H1 (cell line): Measurements from ENCODE around the gene POLR1C. TPM values are rescaled to one million over a fixed set of nuclear protein-coding genes. Genes with fewer than 3 reads are reported as not detected.
A peak's percentile ranks its signal among the peaks of the same experiment; 100 is the strongest.

Experiments used
- CTCF ChIA-PET: fragments of 300-600 bp; sonication (Branson Sonifier 250); formaldehyde crosslinking; loops from one replicate; lab custom pipeline; 2021; ENCODE audit not compliant: partially characterized antibody; lab: Charles Lee
- POLR2A ChIA-PET: fragments of 300-600 bp; sonication (Branson Sonifier 250); formaldehyde crosslinking; loops from one replicate; lab custom pipeline; 2021; ENCODE audit warnings: inconsistent platforms; ENCODE audit not compliant: partially characterized antibody; lab: Charles Lee
- DNase-seq, 2 experiments: peaks; one replicate each; pipeline versions ENCODE4 v3.0.0 to v3.0.0-alpha.2; 2010 to 2022; ENCODE audit warnings: low spot score in 2 of 2, low read depth in 1 of 2, mixed read lengths in 1 of 2
- FAIRE-seq: peaks from 2 replicates; lab custom pipeline; 2011; peaks lifted over from hg19 to GRCh38; lab: Jason Lieb, UNC
- H2AFZ ChIP-seq: 2 replicates; pipeline ENCODE4 v1.8.1; 2012; ENCODE audit warnings: low read length, inconsistent platforms
- H2AK5ac ChIP-seq: 2 replicates; pipeline ENCODE4 v1.6.1; 2013; ENCODE audit warnings: low read depth, low read length
- H2BK120ac ChIP-seq: replicated peaks from 2 replicates; pipeline ENCODE3; 2013; ENCODE audit warnings: low read depth, low read length, inconsistent platforms
- H2BK12ac ChIP-seq: 2 replicates; pipeline ENCODE4 v1.6.1; 2013; ENCODE audit warnings: low read depth, low read length
- H2BK15ac ChIP-seq: 2 replicates; pipeline ENCODE4 v1.6.1; 2013; ENCODE audit warnings: low read length
- H2BK20ac ChIP-seq: 2 replicates; pipeline ENCODE4 v1.6.1; 2013; ENCODE audit warnings: low read length
- H2BK5ac ChIP-seq: 2 replicates; pipeline ENCODE4 v1.6.1; 2013; ENCODE audit warnings: low read depth, low read length
- H3K14ac ChIP-seq: 2 replicates; pipeline ENCODE4 v1.6.1; 2013; ENCODE audit warnings: inconsistent platforms; ENCODE audit not compliant: insufficient read length
- H3K18ac ChIP-seq: 2 replicates; pipeline ENCODE4 v1.6.1; 2013; ENCODE audit warnings: low read length; ENCODE audit errors: extremely low read depth
- H3K23ac ChIP-seq: 2 replicates; pipeline ENCODE4 v1.6.1; 2013; ENCODE audit warnings: inconsistent platforms; ENCODE audit not compliant: insufficient read length
- H3K23me2 ChIP-seq: 2 replicates; pipeline ENCODE4 v1.6.1; 2013; ENCODE audit warnings: low read depth, low read length
- H3K27ac ChIP-seq: 2 replicates; pipeline ENCODE4 v1.6.1; 2011; ENCODE audit warnings: low read depth, low read length, inconsistent platforms
- H3K27me3 ChIP-seq, 4 experiments: replicated peaks in 1 of 4; 1 replicate in 1 of 4; 2 replicates in 3 of 4; pipeline versions ENCODE4 v1.6.1 to v1.8.1; 2011 to 2013; ENCODE audit warnings: low read length in 3 of 4, mild to moderate bottlenecking in 3 of 4, inconsistent platforms in 2 of 4, mixed read lengths in 2 of 4, moderate library complexity in 1 of 4; ENCODE audit not compliant: control insufficient read depth in 3 of 4, insufficient read depth in 3 of 4; ENCODE audit errors: extremely low read depth in 1 of 4
- H3K36me3 ChIP-seq, 4 experiments: 2 replicates each; pipeline versions ENCODE4 v1.6.1 to v1.8.1; 2011 to 2013; ENCODE audit warnings: mild to moderate bottlenecking in 4 of 4, low read length in 3 of 4, moderate library complexity in 2 of 4, control low read depth in 1 of 4, inconsistent platforms in 1 of 4; ENCODE audit not compliant: insufficient read depth in 4 of 4, control insufficient read depth in 2 of 4
- H3K4ac ChIP-seq: replicated peaks from 2 replicates; pipeline ENCODE3; 2013; ENCODE audit warnings: low read length, low read depth, mixed read lengths, inconsistent platforms; ENCODE audit not compliant: insufficient read length
- H3K4me1 ChIP-seq, 4 experiments: replicated peaks in 1 of 4; 1 replicate in 1 of 4; 2 replicates in 3 of 4; pipeline versions ENCODE4 v1.6.1 to v1.8.1; 2011 to 2013; ENCODE audit warnings: low read length in 3 of 4, inconsistent platforms in 2 of 4, mixed read lengths in 1 of 4; ENCODE audit not compliant: insufficient read depth in 4 of 4, control insufficient read depth in 3 of 4
- H3K4me2 ChIP-seq, 2 experiments: 2 replicates each; pipeline versions ENCODE4 v1.6.1 to v1.8.1; 2011 to 2013; ENCODE audit warnings: low read depth in 2 of 2, low read length in 2 of 2, control low read depth in 1 of 2, inconsistent platforms in 1 of 2, mild to moderate bottlenecking in 1 of 2; ENCODE audit not compliant: insufficient read depth in 1 of 2
- H3K4me3 ChIP-seq, 4 experiments: fragments of 200-600, 300-600 bp in 1 of 4; sonication (generic), shearing (Covaris generic), sonication (Bioruptor Twin) in 1 of 4; 2 replicates each; pipeline versions ENCODE4 v1.5.1 to v1.8.1; 2011 to 2016; ENCODE audit warnings: low read length in 4 of 4, low read depth in 3 of 4, control low read depth in 2 of 4, inconsistent platforms in 2 of 4, mild to moderate bottlenecking in 2 of 4, mixed read lengths in 1 of 4, moderate library complexity in 1 of 4; ENCODE audit not compliant: insufficient read depth in 2 of 4; ENCODE audit errors: extremely low read depth in 1 of 4
- H3K56ac ChIP-seq: replicated peaks from 2 replicates; pipeline ENCODE3; 2013; ENCODE audit warnings: low read depth, mild to moderate bottlenecking, mixed read lengths, low read length, inconsistent platforms; ENCODE audit not compliant: insufficient read length
- H3K79me1 ChIP-seq: 2 replicates; pipeline ENCODE4 v1.6.1; 2013; ENCODE audit warnings: low read depth, low read length, control low read depth
- H3K79me2 ChIP-seq, 2 experiments: 2 replicates each; pipeline versions ENCODE4 v1.6.1 to v1.8.1; 2012 to 2013; ENCODE audit warnings: low read length in 2 of 2, mild to moderate bottlenecking in 2 of 2, inconsistent platforms in 1 of 2; ENCODE audit not compliant: insufficient read depth in 2 of 2, control insufficient read depth in 1 of 2
- H3K9ac ChIP-seq, 4 experiments: replicated peaks in 1 of 4; 1 replicate in 1 of 4; 2 replicates in 3 of 4; pipeline versions ENCODE4 v1.6.1 to v1.8.1; 2011 to 2013; ENCODE audit warnings: low read depth in 3 of 4, low read length in 3 of 4, control low read depth in 2 of 4, mild to moderate bottlenecking in 2 of 4, moderate library complexity in 2 of 4, inconsistent platforms in 1 of 4; ENCODE audit errors: extremely low read depth in 1 of 4
- H3K9me3 ChIP-seq, 2 experiments: 2 replicates each; pipeline versions ENCODE4 v1.6.1 to v1.8.1; 2012 to 2013; ENCODE audit warnings: mild to moderate bottlenecking in 2 of 2, moderate library complexity in 2 of 2, control low read depth in 1 of 2, inconsistent platforms in 1 of 2, low read depth in 1 of 2, low read length in 1 of 2, mixed read lengths in 1 of 2; ENCODE audit not compliant: insufficient read depth in 2 of 2
- H4K20me1 ChIP-seq, 2 experiments: replicated peaks in 1 of 2; 2 replicates each; pipeline versions ENCODE3 to v1.8.1; 2011 to 2013; ENCODE audit warnings: inconsistent platforms in 2 of 2, low read length in 2 of 2, mild to moderate bottlenecking in 1 of 2; ENCODE audit not compliant: insufficient read depth in 2 of 2, control insufficient read depth in 1 of 2
- H4K5ac ChIP-seq: 2 replicates; pipeline ENCODE4 v1.6.1; 2013; ENCODE audit warnings: low read length, low read depth, mixed read lengths, inconsistent platforms; ENCODE audit not compliant: insufficient read length
- H4K8ac ChIP-seq: 2 replicates; pipeline ENCODE4 v1.8.0; 2013; ENCODE audit warnings: mild to moderate bottlenecking, moderate library complexity, low read length, inconsistent platforms; ENCODE audit not compliant: insufficient read depth; ENCODE audit errors: extremely low read depth
- H4K91ac ChIP-seq: replicated peaks from 2 replicates; pipeline ENCODE3; 2013; ENCODE audit warnings: low read length, mixed read lengths, inconsistent platforms; ENCODE audit not compliant: insufficient read length
- CEBPB ChIP-seq: IDR thresholded peaks from 2 replicates; pipeline ENCODE4 v1.6.1; 2012; ENCODE audit warnings: low read depth, low read length
- E2F6 ChIP-seq: IDR thresholded peaks from 2 replicates; pipeline ENCODE4 v1.6.1; 2012; ENCODE audit warnings: inconsistent platforms
- EZH2 ChIP-seq: fragments of 200-600 bp; sonication (generic); IDR thresholded peaks from 2 replicates; pipeline ENCODE4 v1.7.1; 2012; ENCODE audit warnings: low read depth, mild to moderate bottlenecking, moderate library complexity, low read length, inconsistent platforms; ENCODE audit not compliant: severe bottlenecking
- KDM1A ChIP-seq: fragments of 200-600, 300-600 bp; sonication (generic); IDR thresholded peaks from 2 replicates; pipeline ENCODE4 v1.7.1; 2016; ENCODE audit warnings: mild to moderate bottlenecking, low read length, borderline replicate concordance
- KDM5A ChIP-seq: fragments of 200-600 bp; IDR thresholded peaks from 2 replicates; pipeline ENCODE4 v1.7.1; 2012; ENCODE audit warnings: mild to moderate bottlenecking, low read length, inconsistent platforms, mixed read lengths
- SP4 ChIP-seq: IDR thresholded peaks from 2 replicates; pipeline ENCODE4 v1.6.1; 2012; ENCODE audit warnings: low read length, inconsistent platforms
- YY1 ChIP-seq: IDR thresholded peaks from 2 replicates; pipeline ENCODE4 v1.6.1; 2011; ENCODE audit warnings: low read depth, mild to moderate bottlenecking, low read length
- WGBS, 2 experiments: shearing (Covaris generic) in 1 of 2; methylation state at CpG; one replicate each; pipeline versions ENCODE4 v1.1.6 to v1.1.7; 2013 to 2015; ENCODE audit warnings: low lambda C conversion rate in 2 of 2, mixed read lengths in 2 of 2, inconsistent platforms in 1 of 2, low coverage in 1 of 2, missing lambda C conversion rate in 1 of 2; ENCODE audit not compliant: insufficient replicate concordance in 2 of 2, insufficient coverage in 1 of 2, insufficient read length in 1 of 2; ENCODE audit errors: extremely low coverage in 1 of 2, missing lambda C conversion rate in 1 of 2; 5-methylcytosine and 5-hydroxymethylcytosine counted together
- polyA plus RNA-seq, 7 experiments: library from polyadenylated mRNA; depleted of rRNA in 3 of 7; stranded (reverse) in 5 of 7; unstranded in 2 of 7; fragments of >200 nt in 5 of 7; fragments of 200-250 nt in 2 of 7; gene quantifications; 1 replicate in 5 of 7; 2 replicates in 1 of 7; 4 replicates in 1 of 7; pipeline versions ENCODE4 v1.2.1 to v1.2.3, GENCODE V29; 2011 to 2013; ENCODE audit warnings: missing spikeins in 2 of 7, mixed read lengths in 2 of 7
- total RNA-seq: library from RNA; stranded (reverse); fragmentation: NEBNext Ultra II Directional; extraction: Animal tissue kit (Norgen Biotek cat#: 25700); gene quantifications from 2 replicates; pipeline ENCODE4 v1.2.1, GENCODE V29; 2021
- TF ChIP-seq, protein P1 (sequence below), 3 experiments: IDR thresholded peaks; 1 replicate in 2 of 3; 2 replicates in 1 of 3; pipeline versions ENCODE4 v1.5.1 to v1.6.1; 2011; ENCODE audit warnings: low read length in 3 of 3, mild to moderate bottlenecking in 3 of 3, inconsistent platforms in 2 of 3, low read depth in 1 of 3, moderate library complexity in 1 of 3; ENCODE audit not compliant: insufficient read depth in 1 of 3; ENCODE audit errors: control extremely low read depth in 1 of 3

The POLR1C gene
- total and polyA plus RNA-seq, 2 of the 8 experiments (the other 6 are each of a cell fraction or from before 2014, with no cell fraction given): 42.9 to 49.6 TPM

DNA sequence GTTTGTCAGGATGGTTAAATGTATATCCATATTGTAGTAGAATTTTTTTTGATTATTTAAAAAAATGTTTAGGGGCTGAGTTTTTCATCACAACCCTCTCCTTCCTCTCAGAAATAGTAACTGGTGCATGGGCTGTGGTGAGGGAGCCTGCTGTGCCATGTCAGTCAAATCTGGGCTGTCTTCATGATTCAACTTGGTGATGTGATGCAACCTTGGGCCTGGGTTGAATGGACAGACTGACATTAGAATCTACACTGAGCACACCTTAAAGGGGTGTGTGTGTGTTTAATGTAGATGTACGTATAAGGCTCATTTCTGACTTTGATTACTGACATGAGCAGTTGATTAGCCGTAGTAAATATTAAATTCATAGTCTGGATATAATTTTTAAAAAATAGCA lies 35.8 kb upstream of the POLR1C start:
- POLR2A ChIA-PET: interaction anchor here (1.0 to 2.3 kb wide), 6 partner anchors 8 to 46 kb away, joined by 3 to 19 read pairs (median 6); no protein-coding TSS in a partner anchor
- H4K20me1 ChIP-seq: peaks cover 4 to 5% of the 10 kb centered on the region in 2 experiments
- no peak overlapping the region for H2BK20ac ChIP-seq

More for the DNA sequence above, 35.8 kb upstream of the POLR1C start:
- no peak overlapping the region for H4K5ac ChIP-seq
- DNase-seq (no peak), FAIRE-seq (no peak)
- H2BK15ac ChIP-seq: no peak overlapping the region
- 0 out of 8 replicates have a peak, but pooled peaks cover 0 to 3% (median 0%) of the 10 kb centered on the region in 4 experiments for H3K36me3 ChIP-seq
- peak overlapping the region; percentile 70 for H3K4ac ChIP-seq
- 0 out of 2 replicates have a peak overlapping the region, but pooled peaks have one; percentile 9 for H3K18ac ChIP-seq
- no peak overlapping the region for H3K27ac ChIP-seq
- H3K4me2 ChIP-seq: peak overlapping the region in 1 of 2 experiments; percentile 35; a peak in 1 of 4 replicates
- H3K23ac ChIP-seq: no peak overlapping the region
- H2AK5ac ChIP-seq: no peak overlapping the region
- H2BK12ac ChIP-seq: no peak overlapping the region
- peak overlapping the region in 1 of 4 experiments; percentile 1; a peak in 1 of 7 replicates for H3K9ac ChIP-seq
- peaks cover 4% of the 10 kb centered on the region; the same call in 1 of the 2 replicates for H3K23me2 ChIP-seq
- H3K9me3 ChIP-seq: no peaks in the 10 kb centered on the region
- peaks cover 17% of the 10 kb centered on the region for H3K79me1 ChIP-seq
- H3K4me1 ChIP-seq: peaks cover 5 to 18% (median 13%) of the 10 kb centered on the region in 4 experiments; a peak in 6 of 7 replicates
- H2BK120ac ChIP-seq: no peak overlapping the region
- H3K79me2 ChIP-seq: peaks cover 17 to 68% of the 10 kb centered on the region in 2 experiments
- no peak overlapping the region for H4K91ac ChIP-seq
- no peak overlapping the region for H4K8ac ChIP-seq
- CTCF ChIA-PET: interaction anchor here (31.7 to 32.9 kb wide), 2 partner anchors 20 to 25 kb away, joined by 495 to 536 read pairs; partner anchors contain the start of genes DLK2 and LRRC73
- WGBS, 2 experiments: 81% methylated on average over 2 of the region's 2 CpGs; no CpG with 5 or more reads in 1 of the 2 experiments
- no peaks in the 10 kb centered on the region for H3K27me3 ChIP-seq
- no peak overlapping the region for H3K4me3 ChIP-seq
- no peak overlapping the region for H2AFZ ChIP-seq
- H2BK5ac ChIP-seq: peak overlapping the region; percentile 61; the same call in 1 of the 2 replicates
- no peak for TF ChIP-seq KDM5A
- TF ChIP-seq YY1: no peak
- TF ChIP-seq, protein P1, sequence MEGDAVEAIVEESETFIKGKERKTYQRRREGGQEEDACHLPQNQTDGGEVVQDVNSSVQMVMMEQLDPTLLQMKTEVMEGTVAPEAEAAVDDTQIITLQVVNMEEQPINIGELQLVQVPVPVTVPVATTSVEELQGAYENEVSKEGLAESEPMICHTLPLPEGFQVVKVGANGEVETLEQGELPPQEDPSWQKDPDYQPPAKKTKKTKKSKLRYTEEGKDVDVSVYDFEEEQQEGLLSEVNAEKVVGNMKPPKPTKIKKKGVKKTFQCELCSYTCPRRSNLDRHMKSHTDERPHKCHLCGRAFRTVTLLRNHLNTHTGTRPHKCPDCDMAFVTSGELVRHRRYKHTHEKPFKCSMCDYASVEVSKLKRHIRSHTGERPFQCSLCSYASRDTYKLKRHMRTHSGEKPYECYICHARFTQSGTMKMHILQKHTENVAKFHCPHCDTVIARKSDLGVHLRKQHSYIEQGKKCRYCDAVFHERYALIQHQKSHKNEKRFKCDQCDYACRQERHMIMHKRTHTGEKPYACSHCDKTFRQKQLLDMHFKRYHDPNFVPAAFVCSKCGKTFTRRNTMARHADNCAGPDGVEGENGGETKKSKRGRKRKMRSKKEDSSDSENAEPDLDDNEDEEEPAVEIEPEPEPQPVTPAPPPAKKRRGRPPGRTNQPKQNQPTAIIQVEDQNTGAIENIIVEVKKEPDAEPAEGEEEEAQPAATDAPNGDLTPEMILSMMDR (IDR thresholded peaks at IDR 0.05; ENCODE audit: control extremely low read depth in 1 of 3, insufficient read depth in 1 of 3, low read depth in 1 of 3, low read length in 3 of 3): no peak
- peak; percentile 69 for TF ChIP-seq CEBPB
- no peak for TF ChIP-seq E2F6
- TF ChIP-seq SP4: no peak
- TF ChIP-seq KDM1A: no peak
- no peak for TF ChIP-seq EZH2
- H3K14ac ChIP-seq: no peak overlapping the region
- no peak overlapping the region for H3K56ac ChIP-seq
